ENCODE results near the gene MIA2.

DNA sequence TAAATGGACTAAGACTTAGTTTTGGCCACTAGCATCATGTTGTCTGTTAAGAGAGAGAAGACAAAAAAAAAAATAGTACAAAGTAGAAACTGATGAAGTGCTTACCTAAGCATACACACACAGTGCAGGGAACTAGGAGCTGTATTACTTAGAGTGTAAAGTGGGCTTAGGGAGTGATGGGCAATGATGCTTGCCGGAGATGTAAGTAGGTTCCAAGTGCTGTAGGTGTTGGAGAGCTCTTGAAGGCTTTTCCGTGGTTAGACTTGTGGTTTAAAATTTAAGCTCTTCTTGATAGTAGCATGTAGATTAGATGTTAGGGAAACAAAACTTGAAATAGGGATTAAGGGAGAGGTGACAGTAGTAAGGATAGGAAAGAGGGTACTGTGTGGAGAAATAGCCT lies 34.7 kb downstream of the MIA2 start:
- TF ChIP-seq POLR2A (IDR thresholded peaks at IDR 0.05) = no peak
- TF ChIP-seq, protein P1, sequence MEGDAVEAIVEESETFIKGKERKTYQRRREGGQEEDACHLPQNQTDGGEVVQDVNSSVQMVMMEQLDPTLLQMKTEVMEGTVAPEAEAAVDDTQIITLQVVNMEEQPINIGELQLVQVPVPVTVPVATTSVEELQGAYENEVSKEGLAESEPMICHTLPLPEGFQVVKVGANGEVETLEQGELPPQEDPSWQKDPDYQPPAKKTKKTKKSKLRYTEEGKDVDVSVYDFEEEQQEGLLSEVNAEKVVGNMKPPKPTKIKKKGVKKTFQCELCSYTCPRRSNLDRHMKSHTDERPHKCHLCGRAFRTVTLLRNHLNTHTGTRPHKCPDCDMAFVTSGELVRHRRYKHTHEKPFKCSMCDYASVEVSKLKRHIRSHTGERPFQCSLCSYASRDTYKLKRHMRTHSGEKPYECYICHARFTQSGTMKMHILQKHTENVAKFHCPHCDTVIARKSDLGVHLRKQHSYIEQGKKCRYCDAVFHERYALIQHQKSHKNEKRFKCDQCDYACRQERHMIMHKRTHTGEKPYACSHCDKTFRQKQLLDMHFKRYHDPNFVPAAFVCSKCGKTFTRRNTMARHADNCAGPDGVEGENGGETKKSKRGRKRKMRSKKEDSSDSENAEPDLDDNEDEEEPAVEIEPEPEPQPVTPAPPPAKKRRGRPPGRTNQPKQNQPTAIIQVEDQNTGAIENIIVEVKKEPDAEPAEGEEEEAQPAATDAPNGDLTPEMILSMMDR (IDR thresholded peaks at IDR 0.05) = no peak
- TF ChIP-seq POLR2AphosphoS5 (IDR thresholded peaks at IDR 0.05) = no peak
